H1 (cell line): ENCODE results near the gene NDUFA13. TPM values are rescaled to one million over a fixed set of nuclear protein-coding genes. Genes with fewer than 3 reads are reported as not detected.

Experiments used
- E2F6 ChIP-seq: IDR thresholded peaks from 2 replicates; pipeline ENCODE4 v1.6.1; 2012; ENCODE audit warnings: inconsistent platforms
- EP300 ChIP-seq, 2 experiments: IDR thresholded peaks; 1 replicate in 1 of 2; 2 replicates in 1 of 2; pipeline ENCODE4 v1.6.1; 2011 to 2012; ENCODE audit warnings: low read depth in 2 of 2, low read length in 2 of 2, mild to moderate bottlenecking in 2 of 2, borderline replicate concordance in 1 of 2, inconsistent platforms in 1 of 2, moderate library complexity in 1 of 2
- polyA plus RNA-seq, 7 experiments: library from polyadenylated mRNA; depleted of rRNA in 3 of 7; stranded (reverse) in 5 of 7; unstranded in 2 of 7; fragments of >200 nt in 5 of 7; fragments of 200-250 nt in 2 of 7; gene quantifications; 1 replicate in 5 of 7; 2 replicates in 1 of 7; 4 replicates in 1 of 7; pipeline versions ENCODE4 v1.2.1 to v1.2.3, GENCODE V29; 2011 to 2013; ENCODE audit warnings: missing spikeins in 2 of 7, mixed read lengths in 2 of 7
- total RNA-seq: library from RNA; stranded (reverse); fragmentation: NEBNext Ultra II Directional; extraction: Animal tissue kit (Norgen Biotek cat#: 25700); gene quantifications from 2 replicates; pipeline ENCODE4 v1.2.1, GENCODE V29; 2021

The NDUFA13 gene
- total and polyA plus RNA-seq, 2 of the 8 experiments (the other 6 are each of a cell fraction or from before 2014, with no cell fraction given), result 413 to 1,105 TPM

DNA sequence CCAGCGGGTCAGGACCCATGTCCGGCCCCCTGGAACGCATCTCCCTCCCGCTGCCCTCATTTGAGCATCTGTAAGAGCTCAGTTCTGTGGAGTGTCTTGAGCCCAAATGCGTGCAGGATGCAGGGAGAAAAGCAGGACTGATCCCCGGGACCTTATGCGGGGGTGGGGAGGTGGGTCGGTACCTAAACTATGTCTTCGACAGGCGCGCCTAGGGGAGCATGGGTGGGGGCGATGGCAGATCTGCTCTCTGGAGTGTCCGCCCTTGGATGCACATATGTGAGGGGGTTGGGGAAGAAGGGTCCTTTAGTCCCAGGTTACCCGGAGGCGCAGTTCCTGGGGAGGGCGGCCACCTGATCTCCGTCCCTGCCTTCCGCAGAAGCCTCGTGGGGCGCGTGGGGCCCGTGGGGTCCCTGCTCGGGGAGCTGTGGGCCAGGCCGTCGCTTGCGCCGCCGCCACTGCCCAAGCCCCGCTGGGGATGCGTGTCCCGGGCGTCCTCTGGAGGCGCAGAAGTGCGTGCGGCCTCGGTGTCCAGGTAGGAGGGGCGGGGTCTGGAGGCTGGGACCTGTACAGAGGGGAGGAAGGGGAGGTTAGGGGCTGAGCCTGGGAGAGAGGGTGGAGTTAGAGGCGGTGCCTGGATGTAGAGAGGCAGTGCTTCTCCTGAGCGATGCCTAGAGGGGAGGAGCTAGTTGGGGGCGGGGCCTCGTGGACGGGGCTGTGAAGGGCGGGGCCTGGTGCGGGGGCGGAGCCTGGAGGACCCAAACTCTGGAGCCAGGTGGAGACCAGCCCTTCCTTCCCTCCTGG, 24.9 kb downstream of the NDUFA13 start (continued):
- no peak for TF ChIP-seq E2F6
- TF ChIP-seq EP300 (IDR thresholded peaks at IDR 0.05; ENCODE audit: borderline replicate concordance in 1 of 2, low read depth in 2 of 2, low read length in 2 of 2), result no peak
